Left ventricle myocardium superior (tissue), 1 donor: ENCODE measurements around the gene CCDC18. TPM values are rescaled to one million over a fixed set of nuclear protein-coding genes. Genes with fewer than 3 reads are reported as not detected.
"Not testable (repeated sequence)": the region's sequence is repeated elsewhere in the genome, so short reads cannot be mapped to it uniquely, and the experiment has no call there.

Experiments used
- ATAC-seq: fragments of 200-7000 bp; cut with Tn5 transposase; one replicate; pipeline ENCODE4 v1.9.1; 2020; ENCODE audit warnings: mild to moderate bottlenecking, moderate library complexity
- DNase-seq: peaks from one replicate; pipeline ENCODE4 v3.0.0-alpha.2; 2020
- intact Hi-C: fragments of 100-400 bp; cut with micrococcal nuclease; formaldehyde crosslinking; loops from one replicate; pipeline ENCODE4 v1.11.0; 2022
- total RNA-seq: library from RNA; stranded (reverse); fragmentation: NEBNext Ultra II Directional; extraction: Animal tissue kit (Norgen Biotek cat#: 25700); gene quantifications from one replicate; pipeline ENCODE4 v1.2.1, GENCODE V29; 2021
- donor health status: DM: no; HTN: yes; CAD: no; lungs with severe emphysema.

Gene CCDC18
- total RNA-seq, 1 donor from 2014 or later, result 2.9 TPM

DNA sequence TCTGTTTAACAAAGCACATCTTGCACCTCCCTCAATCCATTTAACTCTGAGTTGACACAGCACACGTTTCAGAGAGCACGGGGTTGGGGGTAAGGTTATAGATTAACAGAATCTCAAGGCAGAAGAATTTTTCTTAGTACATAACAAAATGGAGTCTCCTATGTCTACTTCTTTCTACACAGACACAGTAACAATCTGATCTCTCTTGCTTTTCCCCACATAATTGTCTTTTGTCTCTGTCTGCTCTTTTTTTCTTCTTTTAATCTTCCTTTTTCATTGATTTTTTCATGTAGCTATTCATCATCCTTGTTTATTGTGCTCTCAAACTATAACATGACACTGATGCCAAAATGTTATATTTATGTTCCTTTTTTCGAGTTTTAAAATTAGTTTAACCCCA lies 97.0 kb downstream of the CCDC18 start:
- ATAC-seq, intact Hi-C loops, DNase-seq: not testable (repeated sequence)

DNA sequence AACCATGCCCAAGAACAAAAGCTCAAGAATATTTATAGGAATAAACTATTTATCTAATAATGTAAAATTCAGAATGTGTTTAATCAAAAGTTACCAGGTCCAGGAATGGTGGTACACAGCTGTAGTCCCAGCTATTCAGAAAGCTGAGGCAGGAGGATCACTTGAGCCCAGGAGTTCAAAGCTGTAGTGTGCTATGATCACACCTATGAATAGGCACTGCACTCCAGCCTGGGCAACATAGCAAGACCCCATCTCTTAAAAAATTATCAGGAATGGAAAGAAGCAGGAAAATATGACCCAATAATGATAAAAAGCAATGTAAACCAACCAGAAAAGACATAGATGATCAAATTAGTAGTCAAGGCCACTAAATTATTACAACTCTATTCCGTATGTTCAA lies 103.0 kb downstream of the CCDC18 start:
- no peak for DNase-seq
- intact Hi-C loops, result no loop called here
- no peak for ATAC-seq

DNA sequence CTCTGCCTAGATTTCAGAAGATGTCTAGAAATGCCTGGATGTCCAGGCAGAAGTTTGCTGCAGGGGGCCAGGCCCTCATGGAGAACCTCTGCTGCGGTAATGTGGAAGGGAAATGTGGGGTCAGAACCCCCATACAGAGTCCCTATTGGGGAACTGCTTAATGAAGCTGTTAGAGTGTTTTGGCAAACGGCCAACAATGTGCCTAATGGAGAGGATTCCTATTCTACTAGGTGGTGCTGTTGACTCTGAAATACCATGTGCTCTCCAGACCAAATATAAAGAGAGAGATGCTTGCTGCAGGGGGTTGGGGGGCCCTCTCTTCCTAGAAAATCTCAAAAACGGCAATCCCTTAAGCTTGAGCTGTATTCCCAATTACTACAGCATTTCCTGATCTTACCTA lies 108.0 kb downstream of the CCDC18 start:
- intact Hi-C loops, result no loop called here
- DNase-seq, result no peak
- peak; percentile 39 for ATAC-seq

DNA sequence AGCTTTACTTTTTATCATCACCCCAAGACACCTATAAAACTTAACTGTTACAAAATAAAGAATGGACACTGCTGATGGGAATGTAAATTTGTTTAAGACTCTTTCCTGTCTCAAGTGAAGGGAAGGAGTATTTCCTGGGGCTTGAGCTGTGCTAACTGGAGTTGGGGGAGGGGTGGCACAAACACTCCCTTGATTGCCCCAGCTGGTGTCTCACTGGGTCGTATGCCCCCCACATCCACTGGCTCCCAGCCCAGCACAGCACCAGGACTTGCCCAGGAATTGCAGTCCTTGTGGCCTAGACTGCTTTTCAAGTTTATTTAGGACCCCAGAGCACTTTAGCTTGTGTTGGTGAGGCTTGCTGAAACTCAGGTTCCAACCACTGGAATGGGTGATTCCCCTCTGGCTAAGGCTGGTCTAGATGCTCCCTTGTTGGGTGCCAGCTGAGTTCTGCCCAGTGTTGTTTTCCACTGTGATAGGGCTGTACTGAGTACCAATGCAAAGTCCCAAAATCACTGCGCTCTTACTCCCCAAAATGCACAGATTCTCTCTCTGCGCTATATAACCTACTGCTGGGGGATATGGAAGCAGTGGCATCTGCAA lies 116.1 kb downstream of the CCDC18 start:
- ATAC-seq, result no peak
- intact Hi-C loops, result no loop called here
- DNase-seq, result no peak

DNA sequence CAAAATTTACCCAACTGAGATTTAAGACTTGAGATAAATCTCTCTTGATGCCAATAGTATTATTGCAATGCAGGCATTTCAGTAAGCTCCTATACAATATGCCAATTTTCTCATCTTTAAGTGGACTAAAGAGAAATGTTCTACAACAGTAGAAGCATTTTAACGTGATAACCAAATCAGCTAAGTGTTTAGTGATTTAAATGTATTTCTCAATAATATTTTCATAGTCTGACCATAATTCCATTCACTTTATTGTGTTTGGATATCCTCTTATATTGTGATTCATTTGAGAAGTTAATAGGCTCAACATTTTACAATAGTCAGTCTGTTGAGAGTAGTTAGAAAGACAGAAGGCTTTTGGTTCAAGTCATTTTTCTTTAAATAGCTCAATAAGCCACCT lies 120.6 kb downstream of the CCDC18 start:
- intact Hi-C loops, result loop anchor here (5.0 kb wide), 1 partner anchor 551 kb away; no protein-coding TSS in a partner anchor
- ATAC-seq, result no peak
- no peak for DNase-seq

DNA sequence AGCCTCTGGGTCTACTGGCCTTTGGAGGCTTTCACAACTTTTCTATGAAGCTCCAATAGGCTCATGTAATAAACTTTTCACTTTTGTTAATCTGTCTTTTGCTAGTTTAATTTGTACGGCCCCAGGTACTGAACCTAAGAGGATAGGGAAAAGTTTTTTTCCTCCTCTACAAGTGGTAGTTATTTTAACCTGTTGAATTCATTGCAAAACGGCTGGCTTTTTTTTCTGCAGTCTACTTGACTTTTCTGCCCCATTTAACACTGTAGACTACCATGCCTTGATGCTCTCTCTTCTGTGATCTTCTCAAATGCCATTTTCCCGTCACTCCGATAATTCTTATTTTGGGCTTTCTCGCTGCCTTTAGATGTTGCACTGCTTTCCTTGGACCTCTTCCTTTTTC lies 121.6 kb downstream of the CCDC18 start:
- intact Hi-C loops, result loop anchor here (5.0 kb wide), 1 partner anchor 550 kb away; no protein-coding TSS in a partner anchor
- DNase-seq, result no peak
- ATAC-seq, result no peak

DNA sequence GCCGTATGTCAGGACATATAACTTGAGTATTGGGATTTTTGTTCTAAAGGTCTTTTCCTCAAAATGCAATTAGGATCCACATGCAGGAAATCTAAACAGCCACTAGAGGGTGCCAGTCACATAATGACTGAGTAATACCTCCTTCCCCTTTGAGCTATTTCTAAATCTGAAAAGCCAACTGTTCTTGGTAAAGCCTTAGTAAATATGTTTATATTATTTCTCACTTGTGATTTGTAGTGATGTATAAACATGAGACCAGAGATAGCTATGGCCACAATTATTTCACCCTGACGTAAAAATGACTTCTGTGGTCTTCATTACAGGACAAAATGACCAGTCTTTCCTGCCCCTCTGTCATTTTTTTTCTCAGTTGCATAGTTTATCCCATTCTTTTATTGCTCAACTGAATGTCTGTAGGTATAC lies 124.2 kb downstream of the CCDC18 start:
- intact Hi-C loops, result loop anchor here (5.0 kb wide), 1 partner anchor 548 kb away; no protein-coding TSS in a partner anchor
- peak; percentile 58 for ATAC-seq
- no peak for DNase-seq

DNA sequence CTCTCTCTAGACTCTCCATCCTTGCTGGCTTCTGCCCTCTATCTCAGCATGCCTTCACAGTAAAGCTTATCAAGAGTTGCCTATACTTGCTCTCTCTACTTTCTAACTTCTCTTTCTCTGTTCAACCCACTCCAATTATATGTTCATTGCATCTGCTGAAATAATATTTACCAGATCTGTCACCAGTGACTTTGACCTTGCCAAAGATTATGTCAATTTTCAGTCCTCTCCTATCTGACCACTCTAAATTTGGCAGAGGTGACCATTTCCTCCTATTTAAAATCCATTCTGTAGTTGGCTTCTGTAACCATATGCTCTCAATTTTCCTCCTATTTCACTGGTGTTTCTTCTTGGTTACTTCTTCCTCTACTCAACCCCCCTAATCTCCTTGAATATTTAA lies 126.4 kb downstream of the CCDC18 start:
- DNase-seq, result no peak
- ATAC-seq, result no peak
- intact Hi-C loops, result no loop called here

DNA sequence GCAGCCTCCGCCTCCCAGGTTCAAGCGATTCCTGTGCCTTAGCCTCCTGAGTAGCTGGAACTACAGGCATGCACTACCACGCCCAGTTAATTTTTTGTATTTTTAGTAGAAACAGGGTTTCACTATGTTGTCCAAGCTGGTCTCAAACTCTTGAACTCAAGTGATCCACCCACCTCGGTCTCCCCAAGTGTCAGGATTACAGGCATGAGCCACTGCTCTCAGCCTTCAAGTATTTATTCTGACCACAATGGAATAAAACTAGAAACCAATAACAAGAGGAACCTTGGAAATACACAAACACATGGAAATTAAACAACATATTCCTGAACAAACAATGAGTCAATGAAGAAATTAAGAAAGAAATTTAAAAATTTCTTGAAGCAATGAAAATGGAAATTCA lies 132.5 kb downstream of the CCDC18 start:
- ATAC-seq, result no peak
- intact Hi-C loops, result no loop called here
- no peak for DNase-seq

DNA sequence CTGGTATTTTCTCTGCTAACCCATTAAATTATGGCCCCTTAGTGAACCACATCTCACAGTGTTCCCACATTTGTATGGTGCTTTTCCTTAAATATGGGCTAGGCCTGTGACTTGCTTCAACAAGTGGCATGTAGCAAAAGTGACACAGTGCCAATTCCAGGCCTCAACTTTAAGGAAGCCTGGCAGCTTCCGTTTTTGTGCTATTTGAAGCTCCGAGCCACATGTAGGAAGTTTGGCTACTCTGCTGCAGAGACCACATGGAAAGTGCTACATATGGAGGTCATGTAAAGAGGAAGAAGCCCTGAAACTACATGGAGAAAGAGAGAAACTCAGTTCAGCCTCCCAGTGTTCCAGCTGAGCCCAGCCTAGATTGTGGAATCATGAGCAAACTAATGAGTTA lies 136.7 kb downstream of the CCDC18 start:
- DNase-seq, result no peak
- intact Hi-C loops, result no loop called here
- peak; percentile 54 for ATAC-seq

DNA sequence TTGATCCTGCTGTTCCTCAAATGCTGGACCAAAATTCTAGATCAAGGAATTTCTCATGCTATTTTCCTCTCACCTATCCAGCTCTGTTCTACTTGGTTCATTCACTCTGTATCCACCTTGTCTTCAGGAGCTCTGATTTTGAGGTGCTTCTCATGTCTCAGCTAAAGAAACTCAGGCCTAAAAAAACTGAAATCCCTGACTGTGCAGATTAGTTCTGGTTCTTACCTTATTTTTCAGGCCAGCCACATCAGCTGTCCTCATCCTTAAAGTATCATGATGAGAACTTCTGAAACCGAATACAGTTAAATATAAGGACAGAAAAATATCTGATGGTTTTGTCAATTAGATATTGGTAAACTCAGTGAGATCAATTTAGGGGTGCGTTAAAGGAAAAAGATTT lies 137.4 kb downstream of the CCDC18 start:
- DNase-seq, result no peak
- intact Hi-C loops, result no loop called here
- ATAC-seq, result no peak

DNA sequence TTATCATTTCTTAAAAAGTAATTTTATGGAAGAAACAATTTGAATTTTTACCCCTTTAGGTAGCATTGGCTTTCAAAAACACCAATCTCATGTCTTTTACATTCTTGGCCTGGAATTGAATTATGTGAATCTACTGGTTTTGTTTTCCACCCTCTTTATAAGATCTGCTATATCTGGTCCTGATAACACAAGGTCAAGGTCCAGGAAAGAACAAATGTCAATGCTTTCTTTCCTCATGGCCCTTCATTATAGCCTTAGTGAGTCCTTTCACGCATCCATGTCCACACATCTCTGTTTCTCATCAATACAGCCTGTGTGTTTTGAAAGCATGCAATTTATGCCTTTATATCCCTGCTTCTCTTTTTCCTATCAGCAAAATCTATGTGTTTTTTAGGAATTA lies 141.2 kb downstream of the CCDC18 start:
- ATAC-seq, result no peak
- DNase-seq, result no peak
- intact Hi-C loops, result no loop called here

DNA sequence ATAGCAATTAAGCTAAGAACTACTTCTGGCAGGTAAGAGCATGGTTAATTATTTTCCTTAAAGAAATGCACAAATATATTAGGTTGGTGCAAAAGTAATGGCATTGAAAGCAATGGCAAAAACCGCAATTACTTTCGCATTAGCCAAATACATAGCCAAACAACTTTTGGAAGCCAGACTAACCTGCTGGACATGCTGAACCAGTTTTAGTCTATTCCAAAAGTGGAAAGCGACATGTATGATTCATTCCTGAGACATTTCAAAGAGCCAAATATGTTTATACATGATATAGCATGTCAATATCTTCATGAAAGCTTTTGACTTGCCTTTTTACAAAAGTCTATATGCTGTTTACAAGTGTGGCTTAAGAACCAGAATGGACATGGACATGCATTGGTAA lies 141.8 kb downstream of the CCDC18 start:
- no peak for ATAC-seq
- no peak for DNase-seq
- intact Hi-C loops, result no loop called here

DNA sequence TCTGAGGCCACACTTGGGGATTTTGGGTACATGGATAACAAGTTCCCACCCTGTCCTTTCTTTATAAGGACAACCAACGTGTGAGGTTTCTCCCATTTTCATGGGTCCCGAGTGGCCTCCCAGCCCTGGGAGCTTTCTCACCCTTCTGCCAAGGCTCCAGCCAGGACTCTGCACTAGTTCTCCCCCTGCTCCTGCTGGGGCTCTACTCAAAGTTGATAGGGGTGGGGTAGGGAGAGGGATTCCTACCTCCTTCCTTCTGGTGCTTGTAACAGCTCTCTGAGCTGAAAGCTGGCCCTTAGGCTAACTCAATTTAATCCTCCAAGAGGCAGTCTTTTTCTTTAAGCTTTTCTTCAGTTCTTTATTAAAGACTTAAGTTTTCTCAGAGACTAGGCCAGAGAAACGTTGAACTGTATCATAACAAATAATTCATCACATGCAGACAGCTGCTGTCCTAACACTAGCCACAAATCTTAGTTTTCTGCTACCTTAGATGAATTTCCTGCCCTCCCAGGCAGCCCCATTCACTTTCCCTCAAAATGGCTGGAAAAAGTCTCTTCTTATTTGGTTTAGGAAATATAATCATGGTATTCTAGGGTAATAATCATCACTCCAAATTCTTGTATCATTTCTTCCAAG lies 142.8 kb downstream of the CCDC18 start:
- intact Hi-C loops, result no loop called here
- DNase-seq (no peak), ATAC-seq (no peak)

DNA sequence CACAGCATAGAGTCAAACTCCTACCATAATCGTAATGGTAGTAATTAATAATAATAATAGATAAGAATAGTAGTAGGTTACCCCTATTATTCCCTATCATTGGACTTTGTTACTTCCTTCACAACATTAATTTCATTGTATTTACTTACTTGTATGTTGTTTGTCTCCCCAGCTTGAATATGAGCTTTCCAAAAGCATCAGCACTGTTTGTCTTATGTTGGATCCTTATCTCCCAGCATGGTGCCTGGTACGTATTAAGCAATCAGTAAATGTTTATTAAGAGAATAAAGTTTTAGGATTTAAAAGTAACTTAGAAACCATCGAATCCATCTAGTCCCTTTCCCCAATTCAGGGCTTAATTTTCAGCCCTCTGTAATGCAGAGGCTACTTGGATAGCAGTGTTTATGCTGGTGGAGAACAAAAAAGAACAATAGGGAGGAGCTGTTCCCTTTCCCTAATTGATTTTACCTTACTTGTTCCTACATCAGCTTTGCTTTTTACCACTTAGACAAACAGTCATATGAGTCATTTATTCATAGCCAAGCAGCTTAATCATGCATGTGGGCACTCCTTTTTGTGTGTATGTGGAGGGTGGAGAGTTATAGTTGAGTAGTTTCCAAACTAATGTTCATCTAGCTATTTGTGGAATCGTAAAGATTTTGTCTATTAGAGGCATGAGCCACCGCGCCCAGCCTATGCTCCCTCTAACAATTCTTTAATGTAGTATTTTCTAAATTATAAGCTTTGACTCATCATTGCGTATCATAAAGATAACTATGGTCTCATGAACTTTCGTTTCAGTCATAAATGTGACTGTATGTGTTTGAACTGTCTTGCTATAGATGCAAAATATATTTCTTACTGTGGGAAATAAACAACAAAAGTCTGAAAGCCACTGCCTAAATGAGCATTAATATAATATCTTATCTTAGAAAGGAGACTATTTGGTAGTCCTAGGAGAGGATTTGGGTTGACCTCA lies 144.3 kb downstream of the CCDC18 start:
- DNase-seq (no peak), ATAC-seq (no peak)
- intact Hi-C loops, result no loop called here

Other genes starting within 250 kb of the CCDC18 start
- gene DIPK1A, start 219.3 kb upstream of the CCDC18 start, total RNA-seq, result 7.3 TPM
- 8.7 TPM for gene MTF2, start 101.4 kb upstream of the CCDC18 start, total RNA-seq
- 54.8 TPM for gene TMED5, start 311 bp upstream of the CCDC18 start, total RNA-seq
- gene DR1, start 165.2 kb downstream of the CCDC18 start, total RNA-seq, result 38.3 TPM